HG03354 (cell line): ENCODE data around the gene FBXO7.

Experiments used
- ATAC-seq: cut with Tn5 transposase; IDR thresholded peaks from one replicate; pipeline ENCODE4 v1.9.1; 2021; ENCODE audit warnings: mild to moderate bottlenecking; ENCODE audit not compliant: unreplicated experiment, poor library complexity, severe bottlenecking

Gene FBXO7

GRCh38 chr22:32528316-32528715 is 53.7 kb downstream of the FBXO7 start:
- ATAC-seq = no peak

- no peak for ATAC-seq
These were observed 54.7 kb downstream of the FBXO7 start for GRCh38 chr22:32528984-32529982.

- ATAC-seq = no peak
These were observed 56.6 kb downstream of the FBXO7 start for GRCh38 chr22:32531228-32531627.

- no peak for ATAC-seq
These were observed 57.6 kb downstream of the FBXO7 start for GRCh38 chr22:32531931-32532819.

GRCh38 chr22:32532820-32533128 is 58.2 kb downstream of the FBXO7 start:
- no peak for ATAC-seq

GRCh38 chr22:32533265-32534111 is 58.9 kb downstream of the FBXO7 start:
- ATAC-seq = no peak

- ATAC-seq = no peak
These were observed 59.9 kb downstream of the FBXO7 start for GRCh38 chr22:32534252-32535235.

GRCh38 chr22:32535531-32536190 is 61.0 kb downstream of the FBXO7 start:
- no peak for ATAC-seq

- ATAC-seq = no peak
These were observed 61.7 kb downstream of the FBXO7 start for GRCh38 chr22:32536352-32536751.

- no peak for ATAC-seq
These were observed 63.9 kb downstream of the FBXO7 start for GRCh38 chr22:32538521-32538920.

- no peak for ATAC-seq
These were observed 65.2 kb downstream of the FBXO7 start for GRCh38 chr22:32539631-32540421.

GRCh38 chr22:32541481-32541880 is 66.9 kb downstream of the FBXO7 start:
- ATAC-seq = no peak

GRCh38 chr22:32542066-32542676 is 67.6 kb downstream of the FBXO7 start:
- ATAC-seq = no peak

GRCh38 chr22:32542677-32543357 is 68.2 kb downstream of the FBXO7 start:
- ATAC-seq = no peak

- no peak for ATAC-seq
These were observed 70.4 kb downstream of the FBXO7 start for GRCh38 chr22:32544953-32545558.

- no peak for ATAC-seq
These were observed 71.2 kb downstream of the FBXO7 start for GRCh38 chr22:32545801-32546200.
